ENCODE data around the gene TNS1.

TNS1 gene

DNA sequence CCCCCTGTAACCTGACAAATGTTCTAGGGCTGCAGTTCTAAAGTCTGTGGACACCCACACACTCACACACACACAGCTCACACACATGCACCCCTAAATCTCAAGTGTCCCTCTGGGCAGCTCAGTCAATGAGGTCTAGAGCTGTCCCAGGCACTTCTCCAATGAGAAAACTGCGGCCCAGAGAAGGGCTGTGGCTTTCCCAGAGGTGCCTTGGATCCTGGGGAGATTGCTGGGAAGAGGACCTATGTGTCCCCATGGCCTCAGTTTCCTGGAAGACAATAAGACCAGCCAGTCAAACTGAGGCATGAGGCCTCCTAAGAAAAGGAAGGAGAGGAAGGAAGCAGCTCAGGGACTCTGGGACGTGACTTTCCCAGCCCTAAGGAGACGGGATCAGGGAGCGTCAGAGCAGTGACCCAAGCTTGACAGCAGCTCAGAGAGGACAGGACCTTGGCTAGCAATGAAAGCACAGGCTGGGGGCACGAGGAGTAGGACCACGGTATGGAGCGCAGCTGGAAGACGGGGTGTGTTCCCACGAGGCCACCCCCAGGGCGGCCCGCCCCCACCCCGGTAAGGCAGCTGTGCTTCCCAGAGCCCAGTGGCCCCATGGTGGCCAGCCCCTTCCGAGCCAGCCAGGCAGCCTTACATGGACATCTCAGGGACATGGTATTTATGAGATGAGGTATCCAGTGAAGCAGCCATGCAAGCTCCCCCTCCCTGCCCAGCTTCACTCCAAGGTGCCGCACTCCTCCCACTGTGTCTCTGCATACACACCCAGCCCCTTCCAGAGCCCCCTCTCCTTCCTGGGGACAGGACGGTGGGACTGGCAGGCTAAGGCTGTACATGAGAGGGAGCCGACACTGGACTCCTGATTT is 46.0 kb downstream of the TNS1 start:
- no peak for DNase-seq (ENCODE audit: low read depth)

DNA sequence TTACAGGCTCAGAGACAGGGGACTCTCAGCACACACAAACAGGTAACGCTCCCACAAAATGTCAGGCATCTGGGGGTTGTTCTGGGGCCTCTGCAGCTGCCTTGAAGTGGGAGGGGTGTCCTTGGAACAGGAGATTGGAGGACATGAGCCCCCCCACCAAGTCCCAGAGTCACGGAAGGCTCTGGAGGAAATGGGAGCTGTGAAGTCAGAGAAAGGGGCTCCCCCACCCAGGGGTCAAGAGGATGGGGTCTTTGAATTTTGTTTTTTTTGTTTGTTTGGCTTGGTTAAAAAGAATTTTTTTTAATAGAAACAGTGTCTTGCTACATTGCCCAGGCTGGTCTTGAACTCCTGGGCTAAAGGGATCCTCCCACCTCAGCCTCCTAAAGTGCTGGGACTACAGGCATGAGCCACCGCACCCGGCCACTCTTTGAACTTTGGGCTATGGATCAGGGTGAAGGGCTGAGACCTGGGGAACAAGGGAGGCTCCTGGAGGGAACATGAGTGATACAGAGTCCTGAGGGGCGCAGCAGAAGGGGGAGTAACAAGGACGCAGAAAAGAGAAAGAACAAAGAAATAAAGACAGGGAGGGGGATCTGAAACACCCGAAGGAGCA is 46.8 kb downstream of the TNS1 start:
- no peak for DNase-seq (ENCODE audit: low read depth)

DNA sequence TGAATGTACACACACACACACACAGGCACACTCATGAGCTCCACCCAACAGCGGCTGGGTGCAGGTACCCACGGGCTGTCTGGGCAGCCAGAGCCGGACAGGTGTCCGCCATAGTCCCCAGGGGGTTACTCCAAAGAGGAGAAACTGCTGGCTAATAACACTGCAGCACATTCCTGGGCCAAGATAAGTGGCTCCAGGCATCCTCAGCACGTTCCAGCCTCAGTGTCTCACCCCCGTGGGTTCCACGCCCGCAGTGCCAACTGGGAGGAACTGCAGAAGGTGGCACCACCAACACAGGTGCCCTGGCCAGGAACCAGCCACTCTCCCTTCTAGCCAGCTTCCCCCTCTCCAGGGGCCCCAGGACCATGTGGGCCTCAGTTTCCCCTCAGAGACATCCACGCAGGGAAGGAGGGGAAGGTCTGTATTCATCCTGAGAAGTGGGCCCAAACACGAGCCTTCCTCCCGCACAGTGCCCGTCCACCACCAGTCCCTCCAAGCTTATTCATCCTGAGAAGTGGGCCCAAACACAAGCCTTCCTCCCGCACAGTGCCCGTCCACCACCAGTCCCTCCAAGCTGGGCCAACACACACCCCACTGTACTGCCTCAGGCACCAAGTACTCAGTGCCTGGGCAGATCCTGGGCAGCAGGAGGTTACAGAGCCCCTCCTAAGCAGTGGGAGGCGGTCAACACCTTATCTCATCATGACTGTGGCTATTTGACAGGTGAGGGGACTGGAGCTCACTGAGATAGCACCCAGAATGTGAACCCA is 47.6 kb downstream of the TNS1 start:
- no peak for DNase-seq (ENCODE audit: low read depth)

DNA sequence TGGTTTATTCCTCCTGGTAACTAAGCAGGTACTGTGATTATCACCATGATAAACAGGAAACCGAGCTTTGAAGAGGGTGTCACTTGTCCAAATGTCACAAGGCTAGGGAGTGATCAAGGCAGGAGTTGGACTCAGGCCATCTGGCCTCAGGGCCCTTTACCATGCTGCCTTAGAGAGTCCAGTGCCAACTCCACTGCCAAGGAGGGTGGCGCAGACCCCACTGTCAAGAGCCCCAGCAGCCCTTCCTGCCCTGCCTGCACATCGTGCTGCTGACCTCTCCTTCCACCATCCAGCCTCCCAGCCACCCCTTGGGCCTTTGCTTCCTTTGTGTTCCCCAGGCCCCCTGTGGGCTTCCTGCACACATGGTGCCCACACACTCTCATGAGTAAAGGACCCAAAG is 48.3 kb downstream of the TNS1 start:
- no peak for DNase-seq (ENCODE audit: low read depth)

DNA sequence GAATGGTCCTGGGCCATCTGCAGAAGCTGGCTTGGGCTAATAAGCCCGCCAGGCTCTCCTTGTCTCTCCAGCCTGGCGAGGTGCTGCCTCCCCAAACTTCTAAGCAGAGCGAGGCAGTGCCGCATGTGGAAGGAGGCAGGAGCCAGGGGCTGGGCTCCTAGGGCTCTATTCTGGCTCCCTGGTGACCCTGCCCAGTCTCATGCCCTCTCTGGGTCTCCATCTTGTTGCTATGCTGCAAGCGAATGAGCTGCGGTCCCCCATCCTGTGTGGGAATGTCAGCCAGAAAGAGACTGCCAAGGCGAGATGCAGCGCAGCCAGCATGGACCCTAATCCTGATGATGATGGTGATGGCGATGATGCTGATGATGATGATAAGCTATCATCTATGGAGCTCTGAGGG is 48.7 kb downstream of the TNS1 start:
- no peak for DNase-seq (ENCODE audit: low read depth)

DNA sequence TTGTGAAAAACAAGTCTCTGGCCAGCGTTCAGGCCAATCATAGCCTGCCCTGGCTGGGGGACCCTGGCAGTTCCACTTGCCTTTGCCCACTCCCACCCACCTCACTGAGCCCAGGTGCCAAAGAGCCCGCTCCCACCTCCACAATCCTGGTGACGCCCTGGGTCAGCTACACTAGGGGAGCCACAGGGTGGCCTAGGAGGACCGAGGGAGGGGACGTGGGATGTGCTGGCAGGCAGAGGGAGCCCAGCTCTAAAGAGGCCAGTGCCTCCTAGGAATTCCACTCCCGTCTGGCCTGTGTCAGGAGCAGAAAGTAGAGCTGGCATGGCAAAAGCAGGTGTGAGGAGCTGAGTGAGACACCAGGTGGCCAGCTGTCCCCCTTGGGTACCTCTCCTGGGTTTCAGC is 49.3 kb downstream of the TNS1 start:
- DNase-seq (ENCODE audit: low read depth) = no peak

DNA sequence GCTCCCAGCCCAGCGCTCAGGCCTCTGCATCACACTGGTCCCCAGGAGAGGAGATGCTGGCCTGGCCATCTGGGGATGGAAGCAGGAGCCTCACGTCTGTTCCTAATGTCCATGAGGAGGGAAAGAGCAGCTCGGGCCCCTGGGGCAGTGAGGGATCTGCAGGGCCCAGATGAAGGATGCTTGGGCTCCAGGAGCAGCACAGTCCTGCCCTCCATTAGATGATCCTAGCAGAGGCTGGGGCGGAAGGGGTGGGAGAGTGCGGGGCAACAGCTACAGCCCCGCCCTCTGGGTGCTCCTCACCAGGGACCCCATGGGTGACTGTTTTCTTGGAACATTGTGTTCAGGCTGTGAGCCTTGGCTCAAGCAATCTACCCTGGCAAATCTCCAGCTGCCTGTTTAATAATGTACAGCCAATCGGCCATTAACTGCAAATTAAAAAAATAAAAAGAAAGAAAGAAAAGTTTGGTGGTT is 49.7 kb downstream of the TNS1 start:
- no peak for DNase-seq (ENCODE audit: low read depth)

DNA sequence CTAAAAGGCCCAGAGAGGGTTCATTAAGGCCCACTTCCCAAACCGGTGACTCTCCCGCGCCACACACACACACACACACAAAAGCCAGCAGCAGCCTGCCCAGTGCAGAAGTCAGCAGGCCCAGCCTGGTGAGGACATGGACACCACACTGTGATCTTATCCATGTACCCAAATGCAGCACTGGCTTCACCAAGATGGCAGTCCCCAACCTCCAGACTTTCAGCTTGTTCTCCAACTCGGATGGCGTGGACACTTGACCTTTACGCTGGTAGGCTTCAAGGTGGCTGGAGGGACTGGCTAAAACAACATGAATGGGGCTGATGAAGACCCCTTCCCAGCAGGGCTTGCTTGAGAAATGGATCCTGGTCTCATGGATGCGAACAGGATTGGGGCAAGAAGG is 50.4 kb downstream of the TNS1 start:
- DNase-seq (ENCODE audit: low read depth) = no peak

DNA sequence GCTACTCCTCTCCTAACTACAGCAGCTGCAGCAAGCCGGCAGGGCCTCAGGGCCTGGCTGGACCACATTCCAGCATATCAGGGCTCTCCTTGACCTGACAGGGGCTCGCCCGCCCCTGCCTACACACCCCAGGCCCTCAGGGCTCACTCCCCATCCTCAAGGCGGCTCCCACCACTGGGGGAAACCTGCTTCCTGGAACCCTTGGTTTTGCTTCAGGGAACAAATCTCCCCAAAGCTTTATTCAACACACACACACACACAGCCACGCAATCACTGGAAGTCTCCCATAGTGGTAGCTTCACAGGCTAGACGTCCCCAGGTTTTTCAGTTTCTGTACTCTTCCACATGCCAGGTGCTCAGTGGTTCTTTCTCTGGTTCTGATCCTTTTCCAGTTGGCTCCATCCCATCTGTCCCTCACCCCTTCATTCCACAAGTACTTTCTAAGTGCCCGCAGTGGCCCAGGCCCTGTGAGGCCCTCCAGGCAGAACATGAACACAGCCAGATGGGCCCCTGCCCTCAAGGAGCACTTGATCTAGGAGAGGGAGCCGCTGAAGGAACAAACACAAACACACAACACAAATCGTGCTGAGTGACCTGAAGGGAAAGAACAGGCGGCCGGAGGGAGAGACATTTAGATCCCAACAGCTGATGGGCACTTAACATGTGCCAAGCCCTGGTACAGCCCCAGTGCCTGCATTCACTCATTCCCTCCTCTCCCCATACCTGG is 51.1 kb downstream of the TNS1 start:
- no peak for DNase-seq (ENCODE audit: low read depth)

DNA sequence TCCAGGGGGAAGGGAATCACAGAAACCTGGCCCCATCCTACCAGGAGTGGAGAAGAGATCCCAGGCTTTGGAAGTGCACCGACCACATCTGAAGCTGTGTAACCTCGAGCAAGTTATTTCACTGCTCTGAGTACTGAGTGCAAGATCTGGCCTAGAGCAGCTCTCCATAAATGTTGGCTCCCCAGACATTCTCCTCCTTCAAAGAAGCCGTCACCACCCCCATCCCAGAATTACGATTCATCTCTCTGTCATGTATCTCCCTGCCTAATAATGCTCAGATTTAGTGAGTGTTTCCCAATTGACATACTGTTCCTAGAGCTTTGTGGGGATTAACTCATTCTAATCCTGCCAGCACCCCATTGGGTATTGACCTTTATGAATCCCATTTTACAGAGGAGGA is 51.7 kb downstream of the TNS1 start:
- no peak for DNase-seq (ENCODE audit: low read depth)

DNA sequence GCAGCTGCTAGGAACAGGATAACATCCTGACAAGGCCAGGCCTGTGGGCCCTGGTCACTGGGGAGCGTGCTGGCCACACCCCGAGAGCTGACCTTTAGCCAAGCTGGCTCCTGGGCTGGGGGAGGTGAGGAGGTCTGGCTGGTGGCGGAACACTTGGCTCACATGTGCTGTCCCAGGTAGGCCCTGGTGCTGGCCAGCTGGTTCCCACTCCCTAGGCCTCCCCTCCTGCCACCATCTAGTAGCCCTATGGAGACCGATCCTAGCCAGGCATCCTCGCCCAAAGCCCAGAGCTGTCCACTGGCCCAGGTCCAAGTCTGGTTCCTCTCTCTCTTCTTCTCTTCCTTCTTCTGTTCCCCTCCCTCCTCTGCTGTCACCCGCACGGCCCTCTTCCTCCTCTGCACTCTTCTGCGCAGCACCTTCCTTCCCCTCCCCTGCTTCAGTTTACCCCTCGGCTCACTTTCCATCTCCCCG is 52.4 kb downstream of the TNS1 start:
- DNase-seq (ENCODE audit: low read depth) = no peak

DNA sequence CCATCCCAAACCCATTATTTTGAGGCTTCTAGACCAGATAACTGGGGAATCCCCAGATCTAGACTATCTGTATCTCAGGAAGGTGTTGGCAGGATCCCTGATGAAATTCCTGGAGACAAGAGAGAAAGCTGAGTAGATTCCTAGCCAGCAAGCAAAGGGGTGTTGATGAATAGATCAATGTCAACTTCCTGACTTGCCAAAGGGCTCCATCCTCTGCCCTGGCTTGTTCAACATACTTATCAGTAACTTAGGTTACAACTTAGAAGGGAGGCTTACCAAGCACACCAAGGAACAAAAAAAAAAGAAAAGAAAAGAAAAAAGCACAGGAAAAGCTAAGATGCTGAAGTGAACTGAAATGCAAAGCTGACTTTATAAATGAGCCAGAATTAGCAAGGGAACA is 53.3 kb downstream of the TNS1 start:
- DNase-seq (ENCODE audit: low read depth) = no peak

DNA sequence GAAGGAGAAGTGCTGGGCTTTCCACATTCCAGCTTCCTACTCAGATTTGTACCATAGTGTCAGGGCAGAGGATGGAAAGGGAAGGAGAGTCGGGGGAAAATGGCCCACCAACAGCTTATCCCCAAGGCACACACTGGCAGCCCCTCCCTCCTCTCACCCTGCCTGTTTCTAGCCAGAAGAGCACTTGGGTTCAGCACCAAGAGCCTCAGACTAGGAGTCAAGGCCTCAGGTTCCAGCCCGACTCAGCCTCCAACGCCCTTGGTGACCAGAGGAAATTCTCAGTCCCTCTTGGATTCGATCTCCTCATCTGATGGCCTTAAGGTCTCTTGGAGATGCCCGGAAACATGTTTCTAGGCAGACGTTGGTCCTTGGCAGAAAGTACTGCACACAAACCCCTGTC is 53.9 kb downstream of the TNS1 start:
- no peak for DNase-seq (ENCODE audit: low read depth)

DNA sequence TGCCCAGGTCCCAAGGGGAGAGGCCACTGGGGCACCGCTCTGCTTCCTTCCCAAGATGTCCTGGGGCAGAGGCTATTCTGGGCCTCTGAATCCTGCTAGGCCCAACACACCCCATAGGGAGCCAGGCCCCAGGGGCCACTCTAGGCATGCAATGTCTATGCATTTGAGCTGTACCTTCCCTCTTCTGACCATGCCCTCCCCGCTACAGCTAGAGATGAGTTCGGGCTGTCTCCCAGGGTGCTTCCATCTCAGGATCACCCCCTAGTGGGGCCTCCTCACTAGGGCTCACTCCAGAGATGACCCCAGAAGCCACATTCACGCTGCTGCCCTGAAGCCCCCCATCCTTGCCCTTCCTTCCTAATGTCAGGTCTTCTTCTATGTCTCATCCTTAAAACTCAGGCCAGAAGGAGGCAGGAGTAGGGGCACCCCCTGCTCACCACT is 54.4 kb downstream of the TNS1 start:
- no peak for DNase-seq (ENCODE audit: low read depth)

DNA sequence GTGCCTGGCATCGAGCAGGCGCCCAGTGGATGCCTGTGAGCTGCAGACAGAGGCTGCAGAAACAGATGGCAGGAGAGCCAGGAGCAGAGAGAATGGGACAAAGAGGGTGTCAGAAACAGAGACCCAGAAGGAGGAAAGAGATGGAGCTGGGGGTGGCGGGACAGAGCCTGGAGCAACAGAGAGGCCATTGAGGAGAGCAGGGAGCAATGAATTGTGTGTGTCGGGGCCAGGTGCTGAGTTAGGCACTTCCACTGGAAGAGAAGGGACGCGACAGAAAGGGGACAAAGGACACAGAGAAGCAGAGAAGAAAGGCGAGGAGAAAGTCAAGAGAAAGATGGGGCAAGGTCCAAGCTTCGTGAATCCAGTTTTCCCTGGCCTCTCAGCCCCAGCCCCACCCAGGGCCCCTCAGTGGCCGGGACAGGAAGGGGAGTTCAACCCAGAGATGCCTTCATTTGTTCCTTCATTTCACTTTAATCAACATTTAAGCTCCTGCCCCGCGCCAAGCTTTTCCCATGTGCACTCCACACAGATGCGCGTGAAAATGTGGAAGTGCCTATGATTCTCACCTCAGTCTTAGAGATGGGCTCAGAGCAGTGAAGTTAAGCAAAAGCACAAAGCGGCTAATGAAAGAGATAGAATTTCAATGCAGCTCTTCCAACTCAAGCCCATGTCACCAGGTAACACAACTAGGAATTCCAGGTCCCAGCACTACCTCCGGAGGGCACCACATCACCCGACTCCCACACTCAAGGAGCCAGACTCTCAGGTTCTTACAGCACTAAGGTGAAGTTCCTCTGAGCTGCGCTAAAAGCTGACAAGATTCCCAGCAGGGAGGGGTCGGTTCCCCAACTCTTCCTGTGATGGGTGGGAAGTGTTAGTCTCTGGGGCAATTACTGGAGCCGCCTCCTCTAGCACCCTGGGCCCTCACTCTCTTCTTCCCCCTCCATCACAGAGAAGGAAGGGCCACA is 55.1 kb downstream of the TNS1 start:
- no peak for DNase-seq (ENCODE audit: low read depth)

DNA sequence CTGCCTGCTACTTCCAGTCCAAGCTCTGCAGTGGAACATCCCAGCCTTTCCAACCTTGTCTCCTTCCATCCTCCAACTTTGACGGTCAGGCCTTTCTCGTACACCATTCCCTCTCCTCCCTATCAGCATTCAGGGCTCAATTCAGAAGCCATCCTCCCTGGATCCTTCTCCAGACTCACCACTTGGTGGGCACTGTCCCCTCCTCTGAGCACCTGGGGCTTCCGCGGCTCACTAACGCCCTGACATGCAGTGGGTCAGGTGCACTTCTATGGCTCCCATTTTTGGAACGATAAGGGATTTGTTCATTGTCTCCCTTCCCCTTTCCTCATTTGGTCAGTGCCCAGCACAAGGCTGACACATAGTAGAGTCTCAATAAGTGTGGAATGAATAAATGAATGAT is 56.7 kb downstream of the TNS1 start:
- DNase-seq (ENCODE audit: low read depth) = no peak

DNA sequence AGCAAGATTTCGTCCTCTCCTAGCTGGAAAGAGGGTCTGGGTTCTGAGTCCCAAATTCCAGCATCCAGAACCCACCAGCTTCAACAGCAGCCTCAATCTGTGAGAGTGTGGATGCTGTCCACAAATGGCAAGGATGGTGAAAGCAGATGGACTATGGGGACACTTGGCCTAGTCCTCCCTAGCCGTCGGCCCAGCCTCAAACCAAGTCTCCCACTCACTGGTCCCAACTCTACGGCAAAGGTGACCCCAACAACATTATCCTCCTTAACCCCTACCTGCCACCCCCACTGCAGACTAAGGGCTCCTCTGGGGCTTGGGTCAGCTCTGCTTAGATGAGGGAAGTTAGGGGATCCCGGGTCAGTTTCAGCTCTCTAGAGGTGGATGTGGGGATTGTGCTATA is 57.3 kb downstream of the TNS1 start:
- DNase-seq (ENCODE audit: low read depth) = no peak

DNA sequence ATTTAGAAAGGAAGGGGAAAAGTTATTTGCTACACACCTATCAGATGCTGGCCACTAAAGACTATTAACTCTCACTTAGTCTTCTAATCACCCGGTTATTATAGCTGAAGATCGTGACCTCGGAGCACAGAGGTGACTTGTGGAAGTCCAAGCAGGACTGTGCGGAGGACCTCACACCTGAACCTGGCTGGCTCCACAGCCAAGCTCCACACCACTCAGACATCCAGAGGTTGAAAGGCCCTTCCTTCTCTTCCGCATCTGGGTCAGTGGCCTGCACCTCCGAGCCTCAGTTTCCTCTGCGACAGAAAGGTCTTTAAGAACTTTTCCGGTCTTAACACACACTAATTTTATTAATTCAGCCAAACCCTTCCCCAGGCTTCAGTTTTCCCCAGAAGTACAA is 57.9 kb downstream of the TNS1 start:
- DNase-seq (ENCODE audit: low read depth) = no peak

DNA sequence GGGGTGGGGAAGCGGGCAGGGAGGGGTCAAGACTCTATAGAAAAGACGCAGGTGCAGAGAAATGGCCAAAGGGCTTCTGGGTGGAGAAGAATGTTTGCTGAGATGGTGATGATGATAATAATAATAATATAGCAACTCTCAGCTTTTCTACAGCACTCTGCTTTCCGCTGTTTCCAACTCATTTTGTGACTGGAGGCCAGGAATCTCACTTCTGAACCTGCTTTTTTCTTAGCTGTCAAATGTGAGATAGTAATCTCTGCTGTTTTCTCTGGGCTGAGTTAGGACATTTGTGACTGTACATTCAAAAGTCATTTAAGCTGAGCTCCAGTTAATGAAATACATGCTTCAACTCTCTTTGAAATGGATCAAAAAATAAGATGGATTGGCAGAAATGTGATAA is 58.4 kb downstream of the TNS1 start:
- DNase-seq (ENCODE audit: low read depth) = no peak

DNA sequence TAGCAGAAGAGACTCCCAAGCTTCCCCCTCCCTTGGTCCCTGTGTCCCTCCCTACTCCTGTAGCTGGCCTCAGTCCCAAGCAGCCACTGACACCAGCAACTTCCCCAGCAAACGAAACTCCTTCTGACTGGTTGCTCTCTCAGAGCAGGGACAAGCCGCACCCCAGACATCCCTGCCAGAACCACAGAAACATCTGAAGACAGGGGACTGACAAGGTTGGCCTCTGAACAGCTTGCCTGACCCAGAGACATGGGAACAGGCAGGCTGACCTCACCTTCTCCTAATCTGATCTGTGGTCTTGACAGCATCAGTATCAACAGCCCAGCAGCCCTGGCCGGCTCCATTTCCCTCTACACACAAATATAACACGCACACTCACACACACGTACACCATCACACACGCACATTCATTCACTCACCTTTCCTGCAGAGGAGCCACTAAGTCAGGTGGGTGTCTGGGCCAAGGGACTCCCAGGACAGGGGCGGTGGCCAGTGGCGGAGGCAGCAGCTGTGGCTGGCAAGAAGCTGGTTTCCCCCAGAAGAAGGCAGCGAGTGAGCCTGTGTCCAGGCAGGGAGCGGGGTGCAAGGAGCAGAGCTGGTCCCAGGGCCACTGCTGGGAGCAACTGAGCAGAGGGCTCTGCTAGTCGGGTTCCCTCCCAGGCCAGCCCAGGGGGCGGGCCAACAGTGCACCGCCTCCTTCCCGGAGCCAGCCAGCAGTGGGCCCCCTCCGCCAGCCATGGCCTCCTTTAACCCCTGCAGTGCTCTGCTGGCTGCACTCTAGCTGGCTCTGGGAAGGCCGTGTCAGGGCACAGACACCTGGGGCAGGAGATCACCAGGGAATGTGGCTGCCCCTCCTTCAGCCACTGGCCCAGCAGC is 59.1 kb downstream of the TNS1 start:
- no peak for DNase-seq (ENCODE audit: low read depth)
